ENCODE results near the gene RNF213. TPM values are rescaled to one million over a fixed set of nuclear protein-coding genes. Genes with fewer than 3 reads are reported as not detected.
A peak's percentile ranks its signal among the peaks of the same experiment; 100 is the strongest.
"Not testable (repeated sequence)": the region's sequence is repeated elsewhere in the genome, so short reads cannot be mapped to it uniquely, and the experiment has no call there.

Gene RNF213
- total RNA-seq, 1 donor from 2014 or later, result 110 TPM

GRCh38 chr17:80272366-80272765 lies 11.7 kb downstream of the RNF213 start:
- no peak for DNase-seq (ENCODE audit: low spot score)
- no peak overlapping the region for H3K27ac Mint-ChIP-seq (ENCODE audit: unreplicated experiment)
- no peak for TF ChIP-seq CTCF (IDR thresholded peaks at IDR 0.05; ENCODE audit: unreplicated experiment)
- H3K4me1 Mint-ChIP-seq (ENCODE audit: unreplicated experiment), result peaks cover 25% of the 10 kb centered on the region
- no peak overlapping the region for H3K4me3 Mint-ChIP-seq (ENCODE audit: unreplicated experiment)
- peaks cover 15% of the 10 kb centered on the region for H3K36me3 Mint-ChIP-seq (ENCODE audit: low read depth, unreplicated experiment)
- no peaks in the 10 kb centered on the region for H3K9me3 Mint-ChIP-seq (ENCODE audit: unreplicated experiment)
- peaks cover 12% of the 10 kb centered on the region for H3K27me3 Mint-ChIP-seq (ENCODE audit: unreplicated experiment)

DNA sequence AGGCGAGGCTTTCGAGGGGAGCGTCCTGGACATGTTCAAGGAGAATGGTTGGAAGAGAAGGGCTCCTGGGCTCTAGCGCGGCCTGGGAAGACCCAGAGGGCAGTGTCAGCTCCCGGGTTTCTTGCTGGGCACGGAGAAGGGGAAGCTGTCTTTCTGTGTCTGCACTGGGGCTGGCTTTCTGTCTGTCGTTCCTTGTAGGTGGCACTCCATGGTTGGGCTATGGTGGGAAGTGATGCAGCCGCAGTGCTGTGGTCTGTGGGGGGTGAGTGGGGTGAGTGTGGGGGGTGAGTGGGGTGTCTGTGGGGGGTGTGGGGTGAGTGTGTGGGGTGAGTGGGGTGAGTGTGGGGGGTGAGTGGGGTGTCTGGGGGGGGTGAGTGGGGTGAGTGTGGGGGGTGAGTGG lies 13.7 kb downstream of the RNF213 start:
- no peak for DNase-seq (ENCODE audit: low spot score)
- H3K27ac Mint-ChIP-seq (ENCODE audit: unreplicated experiment), result peak overlapping the region; percentile 64
- no peak for TF ChIP-seq CTCF (IDR thresholded peaks at IDR 0.05; ENCODE audit: unreplicated experiment)
- H3K27me3 Mint-ChIP-seq (ENCODE audit: unreplicated experiment), result peaks cover 12% of the 10 kb centered on the region
- peaks cover 12% of the 10 kb centered on the region for H3K36me3 Mint-ChIP-seq (ENCODE audit: low read depth, unreplicated experiment)
- no peaks in the 10 kb centered on the region for H3K9me3 Mint-ChIP-seq (ENCODE audit: unreplicated experiment)
- H3K4me1 Mint-ChIP-seq (ENCODE audit: unreplicated experiment), result peaks cover 31% of the 10 kb centered on the region
- no peak overlapping the region for H3K4me3 Mint-ChIP-seq (ENCODE audit: unreplicated experiment)

GRCh38 chr17:80274871-80275449 lies 14.3 kb downstream of the RNF213 start:
- Mint-ChIP-seq H3K9me3 (ENCODE audit: unreplicated experiment) (no peaks in the 10 kb centered on the region), H3K36me3 (ENCODE audit: low read depth, unreplicated experiment) (peaks cover 12% of the 10 kb centered on the region), H3K4me3 (ENCODE audit: unreplicated experiment) (no peak overlapping the region), H3K27ac (ENCODE audit: unreplicated experiment) (peak overlapping the region; percentile 53), H3K27me3 (ENCODE audit: unreplicated experiment) (peaks cover 12% of the 10 kb centered on the region), H3K4me1 (ENCODE audit: unreplicated experiment) (peaks cover 30% of the 10 kb centered on the region)
- no peak for DNase-seq (ENCODE audit: low spot score)
- TF ChIP-seq CTCF (IDR thresholded peaks at IDR 0.05; ENCODE audit: unreplicated experiment), result no peak

DNA sequence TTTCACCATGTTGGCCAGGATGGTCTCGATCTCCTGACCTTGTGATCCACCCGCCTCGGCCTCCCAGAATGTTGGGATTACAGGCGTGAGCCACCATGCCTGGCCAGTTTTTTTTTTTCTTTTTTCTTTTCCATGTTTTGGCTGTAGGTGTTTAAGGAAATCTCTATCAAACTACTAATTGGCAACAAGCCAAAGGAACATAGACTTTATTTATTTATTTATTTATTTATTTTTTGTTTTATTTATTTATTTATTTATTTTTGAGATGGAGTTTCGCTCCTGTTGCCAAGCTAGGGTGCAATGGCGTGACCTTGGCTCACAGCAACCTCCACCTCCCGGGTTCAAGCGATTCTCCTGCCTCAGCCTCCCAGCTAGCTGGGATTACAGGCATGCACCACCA lies 15.2 kb downstream of the RNF213 start:
- Mint-ChIP-seq H3K4me1 (ENCODE audit: unreplicated experiment) (peaks cover 24% of the 10 kb centered on the region), H3K36me3 (ENCODE audit: low read depth, unreplicated experiment) (peaks cover 16% of the 10 kb centered on the region), H3K27me3 (ENCODE audit: unreplicated experiment) (peaks cover 15% of the 10 kb centered on the region)
- not testable (repeated sequence) for H3K4me3 Mint-ChIP-seq (ENCODE audit: unreplicated experiment); DNase-seq (ENCODE audit: low spot score); H3K9me3 Mint-ChIP-seq (ENCODE audit: unreplicated experiment); H3K27ac Mint-ChIP-seq (ENCODE audit: unreplicated experiment)

- DNase-seq (ENCODE audit: low spot score), result peak; percentile 41
- no peak for TF ChIP-seq CTCF (IDR thresholded peaks at IDR 0.05; ENCODE audit: unreplicated experiment)
- H3K4me3 Mint-ChIP-seq (ENCODE audit: unreplicated experiment), result no peak overlapping the region
- peaks cover 17% of the 10 kb centered on the region for H3K36me3 Mint-ChIP-seq (ENCODE audit: low read depth, unreplicated experiment)
- peaks cover 21% of the 10 kb centered on the region for H3K4me1 Mint-ChIP-seq (ENCODE audit: unreplicated experiment)
- no peaks in the 10 kb centered on the region for H3K9me3 Mint-ChIP-seq (ENCODE audit: unreplicated experiment)
- H3K27me3 Mint-ChIP-seq (ENCODE audit: unreplicated experiment), result peaks cover 10% of the 10 kb centered on the region
- peak overlapping the region; percentile 42 for H3K27ac Mint-ChIP-seq (ENCODE audit: unreplicated experiment)
These were observed 17.4 kb downstream of the RNF213 start for GRCh38 chr17:80277751-80278671.
